ENCODE data around the gene KLF3. TPM values are rescaled to one million over a fixed set of nuclear protein-coding genes. Genes with fewer than 3 reads are reported as not detected.

Gene KLF3
- total and polyA plus RNA-seq, 11 donors = 7.4 to 36.4 (median 20.8) TPM

DNA sequence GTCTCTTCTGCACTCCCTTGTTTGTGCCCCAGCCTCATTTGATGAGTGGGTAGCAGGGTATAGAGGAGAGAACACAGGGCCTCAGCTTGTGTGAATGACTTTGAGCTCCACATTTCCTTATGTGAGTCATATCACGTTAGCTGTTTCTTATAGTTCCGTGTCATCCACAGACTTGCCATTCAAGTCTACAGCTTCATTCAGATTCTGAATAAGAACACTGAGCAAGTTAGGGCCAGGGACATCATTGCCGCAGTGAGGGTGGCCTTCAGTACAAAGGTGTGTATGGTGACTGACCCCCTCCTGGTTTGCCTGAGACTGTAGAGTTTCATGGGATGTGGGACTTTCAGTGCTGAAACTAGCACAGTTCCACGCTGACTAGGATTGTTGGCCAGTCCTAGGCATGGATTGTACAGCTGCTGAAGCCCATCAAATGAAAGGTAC, 23.6 kb downstream of the KLF3 start:
- Histone ChIP-seq H3K9me3 (no peaks in the 10 kb centered on the region), H3K27me3 (no peaks in the 10 kb centered on the region), H3K27ac (peak overlapping the region in 1 of 12 donors; percentile 28), H3K36me3 (peaks cover 0 to 88% (median 68%) of the 10 kb centered on the region in 9 donors), H3K4me1 (peaks cover 10 to 92% (median 77%) of the 10 kb centered on the region in 12 donors), H3K4me3 (no peak overlapping the region)
- TF ChIP-seq, protein P1, sequence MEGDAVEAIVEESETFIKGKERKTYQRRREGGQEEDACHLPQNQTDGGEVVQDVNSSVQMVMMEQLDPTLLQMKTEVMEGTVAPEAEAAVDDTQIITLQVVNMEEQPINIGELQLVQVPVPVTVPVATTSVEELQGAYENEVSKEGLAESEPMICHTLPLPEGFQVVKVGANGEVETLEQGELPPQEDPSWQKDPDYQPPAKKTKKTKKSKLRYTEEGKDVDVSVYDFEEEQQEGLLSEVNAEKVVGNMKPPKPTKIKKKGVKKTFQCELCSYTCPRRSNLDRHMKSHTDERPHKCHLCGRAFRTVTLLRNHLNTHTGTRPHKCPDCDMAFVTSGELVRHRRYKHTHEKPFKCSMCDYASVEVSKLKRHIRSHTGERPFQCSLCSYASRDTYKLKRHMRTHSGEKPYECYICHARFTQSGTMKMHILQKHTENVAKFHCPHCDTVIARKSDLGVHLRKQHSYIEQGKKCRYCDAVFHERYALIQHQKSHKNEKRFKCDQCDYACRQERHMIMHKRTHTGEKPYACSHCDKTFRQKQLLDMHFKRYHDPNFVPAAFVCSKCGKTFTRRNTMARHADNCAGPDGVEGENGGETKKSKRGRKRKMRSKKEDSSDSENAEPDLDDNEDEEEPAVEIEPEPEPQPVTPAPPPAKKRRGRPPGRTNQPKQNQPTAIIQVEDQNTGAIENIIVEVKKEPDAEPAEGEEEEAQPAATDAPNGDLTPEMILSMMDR (IDR thresholded peaks at IDR 0.05) = no peak
- no peak for TF ChIP-seq POLR2A (IDR thresholded peaks at IDR 0.05)
- intact Hi-C loops (cut with DNase I) = no loop called here
- DNase-seq = no peak
- ATAC-seq = no peak
- WGBS, 4 donors = 54 to 80% (median 72%) methylated on average over 3 to 4 of the region's 4 CpGs

DNA sequence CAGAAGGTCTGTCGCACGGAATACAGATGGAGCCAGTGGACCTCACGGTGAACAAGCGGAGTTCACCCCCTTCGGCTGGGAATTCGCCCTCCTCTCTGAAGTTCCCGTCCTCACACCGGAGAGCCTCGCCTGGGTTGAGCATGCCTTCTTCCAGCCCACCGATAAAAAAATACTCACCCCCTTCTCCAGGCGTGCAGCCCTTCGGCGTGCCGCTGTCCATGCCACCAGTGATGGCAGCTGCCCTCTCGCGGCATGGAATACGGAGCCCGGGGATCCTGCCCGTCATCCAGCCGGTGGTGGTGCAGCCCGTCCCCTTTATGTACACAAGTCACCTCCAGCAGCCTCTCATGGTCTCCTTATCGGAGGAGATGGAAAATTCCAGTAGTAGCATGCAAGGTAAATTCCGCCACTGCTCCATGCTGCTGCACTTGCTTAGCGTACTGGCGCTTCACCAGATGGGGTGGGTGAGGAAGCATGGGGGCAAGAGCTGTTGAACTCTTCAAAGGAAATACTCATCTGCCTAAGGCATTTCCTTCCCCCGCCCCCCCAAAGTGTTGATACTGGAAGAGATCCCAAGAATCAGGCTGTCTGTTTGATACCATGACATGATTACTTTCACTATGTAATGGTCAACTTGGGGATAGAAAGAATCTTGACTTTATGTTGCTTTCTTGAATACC, 24.8 kb downstream of the KLF3 start:
- Histone ChIP-seq H3K36me3 (peaks cover 0 to 88% (median 66%) of the 10 kb centered on the region in 9 donors), H3K4me1 (peaks cover 10 to 83% (median 66%) of the 10 kb centered on the region in 12 donors), H3K27ac (peak overlapping the region in 1 of 12 donors; percentile 1), H3K9me3 (no peaks in the 10 kb centered on the region), H3K4me3 (no peak overlapping the region), H3K27me3 (no peaks in the 10 kb centered on the region)
- DNase-seq = peak in 2 of 5 donors; percentile 37 to 38
- peak in 1 of 4 donors; percentile 41 for ATAC-seq
- TF ChIP-seq POLR2A (IDR thresholded peaks at IDR 0.05) = no peak
- TF ChIP-seq, protein P1 (IDR thresholded peaks at IDR 0.05) = no peak
- intact Hi-C loops (cut with DNase I) = no loop called here
- 84 to 95% (median 89%) methylated on average over 25 to 26 of the region's 26 CpGs for WGBS, 4 donors

DNA sequence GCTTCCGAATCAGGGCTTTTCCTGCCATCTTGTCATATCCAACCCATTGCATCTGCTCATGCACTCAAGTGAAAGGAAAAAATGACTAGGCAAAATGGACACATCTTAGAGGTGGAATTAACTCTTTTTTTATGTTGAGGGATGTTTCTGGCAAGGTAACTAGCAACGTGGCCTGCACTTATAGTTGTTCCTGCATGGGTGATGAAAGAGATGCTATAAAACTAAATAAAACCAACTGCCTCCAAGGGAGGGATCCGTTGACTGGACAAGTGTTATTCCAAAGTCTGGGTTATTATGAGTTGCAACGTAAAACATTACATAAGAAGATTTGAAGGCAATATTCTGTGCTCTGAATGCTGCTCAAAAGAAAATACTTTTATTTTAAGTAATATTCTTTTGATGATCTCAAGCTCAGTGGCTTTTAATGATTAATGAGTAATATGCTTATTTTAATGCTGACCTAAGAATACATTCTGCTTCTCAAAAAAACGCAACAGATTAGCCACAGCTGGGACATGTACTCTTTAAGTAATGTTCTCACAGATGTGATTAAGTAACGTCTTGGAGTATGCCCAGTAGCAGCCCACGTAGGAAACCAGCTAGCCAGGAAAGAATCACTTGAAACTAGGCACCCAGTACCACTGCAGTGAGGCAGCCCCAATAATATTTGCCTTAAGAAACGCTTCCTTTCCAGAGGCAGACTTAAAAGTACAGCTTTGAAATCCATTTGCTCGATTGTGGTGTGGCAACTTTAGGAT, 27.4 kb downstream of the KLF3 start:
- Histone ChIP-seq H3K9me3 (no peaks in the 10 kb centered on the region), H3K4me3 (no peak overlapping the region), H3K27ac (peak overlapping the region in 8 of 12 donors; percentile 23 to 63 (median 40)), H3K27me3 (no peaks in the 10 kb centered on the region), H3K4me1 (peaks cover 5 to 74% (median 54%) of the 10 kb centered on the region in 12 donors), H3K36me3 (peaks cover 0 to 100% (median 83%) of the 10 kb centered on the region in 9 donors)
- intact Hi-C loops (cut with DNase I) = no loop called here
- peak in 3 of 5 donors; percentile 30 to 59 (median 41) for DNase-seq
- 50 to 59% (median 54%) methylated on average over 9 of the region's 9 CpGs for WGBS, 4 donors
- TF ChIP-seq, protein P1 (IDR thresholded peaks at IDR 0.05) = no peak
- TF ChIP-seq POLR2A (IDR thresholded peaks at IDR 0.05) = no peak
- ATAC-seq = peak; percentile 67 to 95 (median 79)

DNA sequence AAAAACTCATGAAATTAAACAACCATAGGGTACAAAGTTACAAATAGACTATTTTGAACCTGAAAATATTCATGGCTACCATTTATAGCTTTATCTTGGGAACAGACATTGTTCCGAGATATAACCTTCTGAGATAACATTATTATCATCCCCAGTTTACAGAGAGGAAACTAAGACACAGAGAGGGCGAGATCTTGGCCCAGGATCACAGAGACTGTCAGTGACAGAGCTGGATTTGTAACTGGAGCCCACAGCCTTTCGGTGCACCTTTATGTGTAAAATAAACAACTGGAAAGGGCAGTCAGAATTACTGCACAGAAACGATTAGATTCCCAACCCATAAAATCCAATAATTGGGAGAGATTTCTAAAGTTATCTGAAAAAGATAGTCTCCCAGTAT, 28.4 kb downstream of the KLF3 start:
- H3K4me3 ChIP-seq = no peak overlapping the region
- 59 to 72% (median 60%) methylated on average over 4 of the region's 4 CpGs for WGBS, 4 donors
- DNase-seq (no peak), ATAC-seq (no peak)
- peaks cover 0 to 100% (median 93%) of the 10 kb centered on the region in 9 donors for H3K36me3 ChIP-seq
- peaks cover 0 to 74% (median 47%) of the 10 kb centered on the region in 12 donors for H3K4me1 ChIP-seq
- peak overlapping the region in 6 of 12 donors; percentile 6 to 63 (median 24) for H3K27ac ChIP-seq
- intact Hi-C loops (cut with DNase I) = no loop called here
- no peaks in the 10 kb centered on the region for H3K9me3 ChIP-seq
- no peak for TF ChIP-seq POLR2A (IDR thresholded peaks at IDR 0.05)
- TF ChIP-seq, protein P1 (IDR thresholded peaks at IDR 0.05) = no peak
- H3K27me3 ChIP-seq = no peaks in the 10 kb centered on the region

All from heart left ventricle (tissue), 16 donors.